ENCODE data around the gene C3orf22.

Gene C3orf22

DNA sequence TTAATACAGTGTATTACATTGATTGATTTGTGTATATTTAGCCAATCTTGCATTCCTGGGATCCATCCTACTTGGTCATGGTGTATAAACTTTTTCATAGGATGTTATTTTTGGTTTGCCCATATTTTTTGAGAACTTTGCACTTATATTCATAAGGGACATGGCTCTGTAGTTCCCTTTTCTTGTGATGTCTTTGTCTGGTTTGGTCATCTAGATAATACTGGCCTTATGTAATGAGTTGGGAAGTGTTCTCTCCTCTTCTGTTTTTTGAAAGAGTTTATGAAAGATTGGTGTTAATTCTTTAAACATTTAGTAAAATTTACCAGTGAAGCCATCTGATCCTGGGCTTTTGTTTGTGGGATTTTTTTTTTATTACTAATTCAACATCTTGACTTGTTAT lies 25.2 kb downstream of the C3orf22 start:
- no peaks in the 10 kb centered on the region for H3K9me3 ChIP-seq (ENCODE audit: control insufficient read depth, low read length)
- H3K79me2 ChIP-seq: no peaks in the 10 kb centered on the region
- H3K4me1 ChIP-seq: no peaks in the 10 kb centered on the region
- H3K4me2 ChIP-seq (ENCODE audit: low read length): no peak overlapping the region
- H2AFZ ChIP-seq: no peak overlapping the region
- H3K9ac ChIP-seq: no peak overlapping the region
- no peak overlapping the region for H3K27ac ChIP-seq
- no peaks in the 10 kb centered on the region for H3K27me3 ChIP-seq (ENCODE audit: control insufficient read depth, insufficient read depth, low read length)
- H3K4me3 ChIP-seq (ENCODE audit: low read depth, low read length): no peak overlapping the region
- TF ChIP-seq, protein P1, sequence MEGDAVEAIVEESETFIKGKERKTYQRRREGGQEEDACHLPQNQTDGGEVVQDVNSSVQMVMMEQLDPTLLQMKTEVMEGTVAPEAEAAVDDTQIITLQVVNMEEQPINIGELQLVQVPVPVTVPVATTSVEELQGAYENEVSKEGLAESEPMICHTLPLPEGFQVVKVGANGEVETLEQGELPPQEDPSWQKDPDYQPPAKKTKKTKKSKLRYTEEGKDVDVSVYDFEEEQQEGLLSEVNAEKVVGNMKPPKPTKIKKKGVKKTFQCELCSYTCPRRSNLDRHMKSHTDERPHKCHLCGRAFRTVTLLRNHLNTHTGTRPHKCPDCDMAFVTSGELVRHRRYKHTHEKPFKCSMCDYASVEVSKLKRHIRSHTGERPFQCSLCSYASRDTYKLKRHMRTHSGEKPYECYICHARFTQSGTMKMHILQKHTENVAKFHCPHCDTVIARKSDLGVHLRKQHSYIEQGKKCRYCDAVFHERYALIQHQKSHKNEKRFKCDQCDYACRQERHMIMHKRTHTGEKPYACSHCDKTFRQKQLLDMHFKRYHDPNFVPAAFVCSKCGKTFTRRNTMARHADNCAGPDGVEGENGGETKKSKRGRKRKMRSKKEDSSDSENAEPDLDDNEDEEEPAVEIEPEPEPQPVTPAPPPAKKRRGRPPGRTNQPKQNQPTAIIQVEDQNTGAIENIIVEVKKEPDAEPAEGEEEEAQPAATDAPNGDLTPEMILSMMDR (IDR thresholded peaks at IDR 0.05): no peak
- H3K36me3 ChIP-seq (ENCODE audit: control insufficient read depth, insufficient read depth, low read length): no peaks in the 10 kb centered on the region

DNA sequence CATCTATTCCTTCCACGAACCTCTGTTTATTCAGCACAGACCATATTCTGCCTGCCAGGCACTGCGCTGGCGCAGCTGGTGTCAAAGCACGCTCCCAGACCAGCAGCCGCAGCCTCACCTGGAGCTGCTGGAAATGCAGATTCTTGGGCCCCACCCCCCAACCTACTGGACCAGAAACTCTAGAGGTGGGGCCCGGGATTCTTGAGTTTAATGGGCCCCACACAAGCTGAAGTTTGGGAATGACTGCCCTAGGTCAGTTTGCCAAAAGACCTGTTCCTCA lies 27.7 kb downstream of the C3orf22 start:
- no peak overlapping the region for H3K27ac ChIP-seq

DNA sequence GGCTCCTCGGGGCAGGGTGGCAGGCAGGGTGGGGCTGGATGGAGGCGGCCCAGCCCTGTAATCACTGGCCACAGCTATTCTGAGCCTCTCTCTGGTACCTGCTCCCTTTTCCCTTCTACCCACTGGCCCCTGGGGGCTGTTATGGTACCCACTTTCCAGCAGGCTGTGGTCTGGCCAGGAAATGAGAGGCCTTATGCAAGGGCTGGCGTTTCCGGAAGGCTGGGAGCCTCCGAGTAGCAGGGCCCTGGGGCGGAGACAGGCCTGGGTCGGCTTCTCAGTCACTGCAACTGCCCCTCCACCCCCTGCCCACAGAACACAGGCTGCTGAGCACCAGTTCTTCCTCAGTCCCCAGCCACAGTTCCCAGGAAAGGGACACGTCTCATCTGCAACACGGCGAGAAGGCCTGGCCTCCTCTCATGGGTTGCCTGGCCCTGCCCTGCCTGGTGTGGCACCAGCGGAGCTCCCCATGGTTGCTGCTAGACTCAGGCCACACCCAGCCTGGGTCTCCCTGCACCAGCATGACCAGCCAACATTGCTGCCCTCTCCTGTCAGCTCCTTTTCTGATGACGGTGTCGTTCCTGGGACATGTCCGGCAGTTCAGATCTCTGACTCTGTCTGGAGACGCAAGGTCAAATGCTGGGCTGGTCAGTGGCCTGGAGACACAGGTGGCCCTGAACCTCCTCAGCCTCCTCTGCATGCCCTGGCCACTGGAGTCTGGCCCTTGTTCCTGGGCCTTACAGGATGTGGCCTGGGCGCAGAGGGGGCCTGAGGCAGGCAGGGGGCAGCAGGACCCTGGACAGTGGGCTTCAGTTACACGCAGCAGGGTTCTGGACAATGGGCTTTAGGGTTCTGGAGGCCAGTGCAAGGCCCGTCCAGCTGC lies 28.3 kb downstream of the C3orf22 start:
- TF ChIP-seq, protein P1 (IDR thresholded peaks at IDR 0.05): no peak
- Histone ChIP-seq H3K27ac (no peak overlapping the region), H3K4me1 (no peaks in the 10 kb centered on the region), H3K9me3 (ENCODE audit: control insufficient read depth, low read length) (no peaks in the 10 kb centered on the region), H3K27me3 (ENCODE audit: control insufficient read depth, insufficient read depth, low read length) (no peaks in the 10 kb centered on the region), H3K79me2 (no peaks in the 10 kb centered on the region), H2AFZ (no peak overlapping the region), H3K4me3 (ENCODE audit: low read depth, low read length) (no peak overlapping the region), H3K4me2 (ENCODE audit: low read length) (no peak overlapping the region), H3K36me3 (ENCODE audit: control insufficient read depth, insufficient read depth, low read length) (no peaks in the 10 kb centered on the region), H3K9ac (no peak overlapping the region)

More for the DNA sequence above, 27.7 kb downstream of the C3orf22 start:
- no peak overlapping the region for H3K9ac ChIP-seq
- H3K27me3 ChIP-seq (ENCODE audit: control insufficient read depth, insufficient read depth, low read length): no peaks in the 10 kb centered on the region
- H3K4me2 ChIP-seq (ENCODE audit: low read length): no peak overlapping the region
- H3K79me2 ChIP-seq: no peaks in the 10 kb centered on the region
- no peaks in the 10 kb centered on the region for H3K9me3 ChIP-seq (ENCODE audit: control insufficient read depth, low read length)
- no peak overlapping the region for H2AFZ ChIP-seq
- H3K36me3 ChIP-seq (ENCODE audit: control insufficient read depth, insufficient read depth, low read length): no peaks in the 10 kb centered on the region
- TF ChIP-seq, protein P1 (IDR thresholded peaks at IDR 0.05): no peak
- H3K4me3 ChIP-seq (ENCODE audit: low read depth, low read length): no peak overlapping the region
- H3K4me1 ChIP-seq: no peaks in the 10 kb centered on the region

DNA sequence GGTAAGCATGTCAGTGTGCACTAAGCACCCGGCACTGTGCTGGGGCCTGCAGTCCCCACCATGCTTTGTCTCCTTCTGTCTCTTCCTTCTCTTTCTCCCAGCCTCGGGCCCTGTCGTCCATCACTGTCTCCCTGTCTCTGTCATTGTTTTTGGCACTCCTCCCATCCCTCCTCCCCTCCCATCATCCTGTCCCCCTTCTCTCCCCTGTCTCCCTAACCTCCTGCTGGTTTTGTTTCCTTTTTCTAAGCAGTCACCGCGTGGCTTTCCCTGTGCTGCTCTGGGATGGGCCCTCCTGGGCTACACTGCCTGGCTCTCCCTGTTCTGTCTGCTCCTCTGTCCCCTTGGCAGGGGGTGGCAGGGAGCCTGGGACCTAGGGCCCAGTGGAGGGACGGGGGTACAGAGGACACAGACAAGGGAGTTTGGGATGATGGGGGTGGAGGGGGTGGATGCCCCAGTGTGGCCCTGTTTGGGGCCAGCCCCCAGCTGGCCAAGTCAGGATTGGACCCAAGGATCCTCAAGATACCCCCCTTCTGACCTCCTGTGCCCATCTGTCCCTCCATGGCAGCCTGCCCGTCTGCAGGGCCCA lies 29.1 kb downstream of the C3orf22 start:
- Histone ChIP-seq H3K4me1 (no peaks in the 10 kb centered on the region), H3K27ac (no peak overlapping the region), H2AFZ (no peak overlapping the region), H3K79me2 (no peaks in the 10 kb centered on the region), H3K4me3 (ENCODE audit: low read depth, low read length) (no peak overlapping the region), H3K36me3 (ENCODE audit: control insufficient read depth, insufficient read depth, low read length) (no peaks in the 10 kb centered on the region), H3K9ac (no peak overlapping the region), H3K27me3 (ENCODE audit: control insufficient read depth, insufficient read depth, low read length) (no peaks in the 10 kb centered on the region), H3K9me3 (ENCODE audit: control insufficient read depth, low read length) (no peaks in the 10 kb centered on the region), H3K4me2 (ENCODE audit: low read length) (no peak overlapping the region)
- TF ChIP-seq, protein P1 (IDR thresholded peaks at IDR 0.05): no peak
